Measurements from ENCODE around the gene SCRN2. TPM values are rescaled to one million over a fixed set of nuclear protein-coding genes. Genes with fewer than 3 reads are reported as not detected.
A peak's percentile ranks its signal among the peaks of the same experiment; 100 is the strongest.

SCRN2 gene
- polyA plus RNA-seq, 1 donor, result 109 TPM

DNA sequence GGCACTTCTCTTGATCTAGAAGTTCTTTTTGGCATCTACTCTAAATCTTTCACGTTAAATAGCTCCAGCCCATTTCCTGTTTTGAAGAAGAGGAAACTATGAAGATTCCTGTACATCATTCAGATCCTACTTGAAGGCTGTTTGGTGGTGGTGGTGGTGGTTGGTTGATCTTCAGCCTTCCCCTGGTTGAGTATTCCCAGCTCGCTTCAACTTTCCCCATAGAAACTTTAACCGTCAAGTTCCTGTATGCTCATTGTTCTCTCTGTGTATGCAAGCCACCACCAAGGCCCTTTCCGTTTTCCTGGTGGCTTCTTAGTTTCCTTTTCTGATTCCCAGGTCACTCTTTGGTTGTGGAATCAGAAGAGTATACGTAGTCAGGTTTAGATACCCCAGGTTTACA is 6.3 kb downstream of the SCRN2 start:
- Histone ChIP-seq H3K27ac (ENCODE audit: low read length) (no peak overlapping the region), H3K36me3 (ENCODE audit: control insufficient read depth, insufficient read depth, low read length) (peaks cover 40% of the 10 kb centered on the region), H3K27me3 (ENCODE audit: control insufficient read depth, insufficient read depth, low read length) (no peaks in the 10 kb centered on the region), H3K9me3 (ENCODE audit: control insufficient read depth, low read depth, low read length) (no peaks in the 10 kb centered on the region), H3K4me1 (ENCODE audit: control insufficient read depth, insufficient read depth, low read length) (peaks cover 42% of the 10 kb centered on the region), H3K4me3 (ENCODE audit: low read length) (no peak overlapping the region)
- no peak for DNase-seq
- 80% methylated on average over 1 of the region's 5 CpGs for WGBS (ENCODE audit: insufficient coverage, low lambda C conversion rate)

- Histone ChIP-seq H3K27me3 (ENCODE audit: control insufficient read depth, insufficient read depth, low read length) (no peaks in the 10 kb centered on the region), H3K9me3 (ENCODE audit: control insufficient read depth, low read depth, low read length) (no peaks in the 10 kb centered on the region), H3K27ac (ENCODE audit: low read length) (no peak overlapping the region), H3K36me3 (ENCODE audit: control insufficient read depth, insufficient read depth, low read length) (peaks cover 34% of the 10 kb centered on the region), H3K4me3 (ENCODE audit: low read length) (peak overlapping the region; percentile 79), H3K4me1 (ENCODE audit: control insufficient read depth, insufficient read depth, low read length) (peaks cover 18% of the 10 kb centered on the region)
- no CpG with 5 or more reads among the region's 7 CpGs for WGBS (ENCODE audit: insufficient coverage, low lambda C conversion rate)
- DNase-seq, result no peak
These were observed 9.1 kb downstream of the SCRN2 start for GRCh38 chr17:47831934-47832327.

DNA sequence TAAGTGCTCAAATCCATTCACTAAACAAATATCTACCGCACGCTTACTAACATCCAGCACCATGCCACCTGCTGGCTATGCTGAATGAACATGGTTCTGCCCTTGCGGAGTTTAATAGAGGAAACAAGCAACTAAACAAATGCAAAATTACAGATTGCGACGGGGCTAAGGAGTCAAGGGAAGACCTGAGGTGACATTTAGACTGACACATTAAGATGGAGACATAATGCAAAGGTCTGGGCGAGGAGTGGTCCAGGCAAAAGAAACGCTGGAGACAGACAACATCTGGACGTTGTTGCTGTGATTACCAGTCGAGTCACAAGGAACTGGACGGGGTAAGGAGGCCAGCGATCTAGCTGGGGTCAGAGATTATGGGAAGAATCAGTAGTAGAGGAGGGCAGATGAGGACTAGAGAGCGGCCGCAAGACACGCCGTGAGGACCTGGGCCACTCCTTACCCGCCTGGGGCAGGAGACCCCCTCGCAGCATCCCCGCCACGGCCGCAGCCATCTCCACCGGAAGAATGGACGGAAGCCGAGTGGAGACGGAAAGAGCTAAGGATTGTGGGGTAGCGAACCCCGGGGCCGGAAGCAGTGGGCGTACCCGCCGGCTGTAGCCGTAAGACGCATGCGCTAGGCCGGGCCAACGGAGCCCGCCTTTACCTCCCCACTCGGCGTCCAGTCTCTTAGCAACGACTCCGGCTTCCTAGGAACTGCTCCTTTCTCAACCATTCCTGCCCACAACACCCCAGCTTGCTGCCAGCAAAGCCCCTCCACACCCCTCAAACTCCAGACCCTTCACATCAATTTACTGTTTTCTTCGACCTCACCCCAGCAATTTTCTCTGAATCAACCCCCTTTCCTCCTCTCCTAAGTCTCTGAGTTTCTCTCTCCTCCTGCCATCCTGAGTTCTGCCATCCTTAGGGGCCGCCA is 9.8 kb downstream of the SCRN2 start, which contains the start of the genes LRRC46 and MRPL10:
Gene LRRC46, plus strand, starts transcription at position 668 of the 931 bp plus-strand sequence. CDS start 320 bp downstream, outside the sequence.
Gene MRPL10, minus strand, starts transcription at position 539 of the 931 bp plus-strand sequence. Its CDS starts 30 bp downstream, at position 509.
- H3K4me3 ChIP-seq (ENCODE audit: low read length), result peak within 1 kb of the TSS; percentile 79
- no peaks in the 10 kb centered on the region for H3K9me3 ChIP-seq (ENCODE audit: control insufficient read depth, low read depth, low read length)
- DNase-seq, result peak; percentile 94 to 95
- peak within 1 kb of the TSS; percentile 67 for H3K27ac ChIP-seq (ENCODE audit: low read length)
- H3K27me3 ChIP-seq (ENCODE audit: control insufficient read depth, insufficient read depth, low read length), result no peaks in the 10 kb centered on the region
- peaks cover 18% of the 10 kb centered on the region for H3K4me1 ChIP-seq (ENCODE audit: control insufficient read depth, insufficient read depth, low read length)
- WGBS (ENCODE audit: insufficient coverage, low lambda C conversion rate), result 0% methylated on average over 6 of the region's 42 CpGs
- peaks cover 34% of the 10 kb centered on the region for H3K36me3 ChIP-seq (ENCODE audit: control insufficient read depth, insufficient read depth, low read length)

DNA sequence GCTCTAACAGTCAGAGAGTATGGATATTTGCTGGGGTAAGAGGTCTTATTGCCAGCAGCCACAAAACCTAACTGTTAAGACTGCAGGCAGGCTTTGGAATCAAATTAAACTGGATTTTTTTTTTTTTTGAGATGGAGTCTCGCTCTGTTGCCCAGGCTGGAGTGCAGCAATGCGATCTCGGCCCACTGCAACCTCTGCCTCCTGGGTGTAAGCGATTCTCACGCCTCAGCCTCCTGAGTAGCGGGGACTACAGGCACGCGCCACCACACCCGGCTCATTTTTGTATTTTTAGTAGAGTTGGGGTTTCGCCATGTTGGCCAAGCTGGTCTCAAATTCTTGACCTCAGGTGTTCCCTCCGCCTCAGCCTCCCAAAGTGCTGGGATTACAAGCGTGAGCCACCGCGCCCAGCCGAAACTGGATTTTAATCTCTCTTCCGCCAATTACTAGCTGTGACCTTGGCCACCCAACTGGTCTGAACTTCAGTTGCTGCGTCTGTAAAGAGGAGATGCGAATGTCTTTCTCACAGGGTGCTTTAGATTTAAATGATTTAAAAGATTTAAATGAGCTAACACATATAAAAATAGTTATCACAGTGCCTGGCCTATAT is 10.6 kb downstream of the SCRN2 start:
- no peaks in the 10 kb centered on the region for H3K9me3 ChIP-seq (ENCODE audit: control insufficient read depth, low read depth, low read length)
- H3K36me3 ChIP-seq (ENCODE audit: control insufficient read depth, insufficient read depth, low read length), result peaks cover 30% of the 10 kb centered on the region

GRCh38 chr17:47829870-47830269 is 11.2 kb downstream of the SCRN2 start:
- DNase-seq, result no peak
- no CpG with 5 or more reads among the region's 3 CpGs for WGBS (ENCODE audit: insufficient coverage, low lambda C conversion rate)
- H3K27ac ChIP-seq (ENCODE audit: low read length), result no peak overlapping the region
- H3K4me3 ChIP-seq (ENCODE audit: low read length), result no peak overlapping the region
- H3K4me1 ChIP-seq (ENCODE audit: control insufficient read depth, insufficient read depth, low read length), result peaks cover 18% of the 10 kb centered on the region
- peaks cover 28% of the 10 kb centered on the region for H3K36me3 ChIP-seq (ENCODE audit: control insufficient read depth, insufficient read depth, low read length)
- H3K27me3 ChIP-seq (ENCODE audit: control insufficient read depth, insufficient read depth, low read length), result no peaks in the 10 kb centered on the region
- no peaks in the 10 kb centered on the region for H3K9me3 ChIP-seq (ENCODE audit: control insufficient read depth, low read depth, low read length)

More for the DNA sequence above, 10.6 kb downstream of the SCRN2 start:
- Histone ChIP-seq H3K4me1 (ENCODE audit: control insufficient read depth, insufficient read depth, low read length) (peaks cover 18% of the 10 kb centered on the region), H3K27me3 (ENCODE audit: control insufficient read depth, insufficient read depth, low read length) (no peaks in the 10 kb centered on the region), H3K4me3 (ENCODE audit: low read length) (peak overlapping the region; percentile 79), H3K27ac (ENCODE audit: low read length) (peak overlapping the region; percentile 67)
- 0% methylated on average over 2 of the region's 18 CpGs for WGBS (ENCODE audit: insufficient coverage, low lambda C conversion rate)
- DNase-seq, result no peak

DNA sequence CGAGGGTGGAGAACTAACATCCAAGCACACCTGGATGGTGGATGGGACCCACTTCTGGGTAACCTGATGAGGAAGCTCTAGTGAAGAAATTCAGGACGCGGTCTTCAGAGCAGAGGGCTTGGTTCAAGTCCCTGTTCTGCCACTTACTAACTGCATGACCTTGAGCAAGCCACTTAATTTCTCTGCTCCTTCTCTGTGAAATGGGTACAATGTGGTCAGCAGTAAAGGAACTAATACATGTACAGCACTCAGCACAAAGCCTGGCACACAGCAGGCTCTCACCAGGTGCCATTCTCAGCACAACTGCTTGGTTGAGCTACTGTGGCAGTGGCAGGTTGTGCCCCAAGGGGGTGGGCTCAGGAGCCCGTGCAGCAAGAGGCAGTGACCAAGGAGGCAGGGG is 17.6 kb downstream of the SCRN2 start:
- H3K36me3 ChIP-seq (ENCODE audit: control insufficient read depth, insufficient read depth, low read length), result peaks cover 49% of the 10 kb centered on the region
- H3K27ac ChIP-seq (ENCODE audit: low read length), result no peak overlapping the region
- H3K9me3 ChIP-seq (ENCODE audit: control insufficient read depth, low read depth, low read length), result no peaks in the 10 kb centered on the region
- 100% methylated on average over 1 of the region's 4 CpGs for WGBS (ENCODE audit: insufficient coverage, low lambda C conversion rate)
- H3K4me3 ChIP-seq (ENCODE audit: low read length), result no peak overlapping the region
- no peaks in the 10 kb centered on the region for H3K27me3 ChIP-seq (ENCODE audit: control insufficient read depth, insufficient read depth, low read length)
- peaks cover 24% of the 10 kb centered on the region for H3K4me1 ChIP-seq (ENCODE audit: control insufficient read depth, insufficient read depth, low read length)
- no peak for DNase-seq

GRCh38 chr17:47822785-47823184 is 18.3 kb downstream of the SCRN2 start:
- no CpG with 5 or more reads among the region's 4 CpGs for WGBS (ENCODE audit: insufficient coverage, low lambda C conversion rate)
- Histone ChIP-seq H3K4me1 (ENCODE audit: control insufficient read depth, insufficient read depth, low read length) (peaks cover 24% of the 10 kb centered on the region), H3K27ac (ENCODE audit: low read length) (no peak overlapping the region), H3K9me3 (ENCODE audit: control insufficient read depth, low read depth, low read length) (no peaks in the 10 kb centered on the region), H3K27me3 (ENCODE audit: control insufficient read depth, insufficient read depth, low read length) (no peaks in the 10 kb centered on the region), H3K4me3 (ENCODE audit: low read length) (no peak overlapping the region), H3K36me3 (ENCODE audit: control insufficient read depth, insufficient read depth, low read length) (peaks cover 51% of the 10 kb centered on the region)
- DNase-seq, result no peak

DNA sequence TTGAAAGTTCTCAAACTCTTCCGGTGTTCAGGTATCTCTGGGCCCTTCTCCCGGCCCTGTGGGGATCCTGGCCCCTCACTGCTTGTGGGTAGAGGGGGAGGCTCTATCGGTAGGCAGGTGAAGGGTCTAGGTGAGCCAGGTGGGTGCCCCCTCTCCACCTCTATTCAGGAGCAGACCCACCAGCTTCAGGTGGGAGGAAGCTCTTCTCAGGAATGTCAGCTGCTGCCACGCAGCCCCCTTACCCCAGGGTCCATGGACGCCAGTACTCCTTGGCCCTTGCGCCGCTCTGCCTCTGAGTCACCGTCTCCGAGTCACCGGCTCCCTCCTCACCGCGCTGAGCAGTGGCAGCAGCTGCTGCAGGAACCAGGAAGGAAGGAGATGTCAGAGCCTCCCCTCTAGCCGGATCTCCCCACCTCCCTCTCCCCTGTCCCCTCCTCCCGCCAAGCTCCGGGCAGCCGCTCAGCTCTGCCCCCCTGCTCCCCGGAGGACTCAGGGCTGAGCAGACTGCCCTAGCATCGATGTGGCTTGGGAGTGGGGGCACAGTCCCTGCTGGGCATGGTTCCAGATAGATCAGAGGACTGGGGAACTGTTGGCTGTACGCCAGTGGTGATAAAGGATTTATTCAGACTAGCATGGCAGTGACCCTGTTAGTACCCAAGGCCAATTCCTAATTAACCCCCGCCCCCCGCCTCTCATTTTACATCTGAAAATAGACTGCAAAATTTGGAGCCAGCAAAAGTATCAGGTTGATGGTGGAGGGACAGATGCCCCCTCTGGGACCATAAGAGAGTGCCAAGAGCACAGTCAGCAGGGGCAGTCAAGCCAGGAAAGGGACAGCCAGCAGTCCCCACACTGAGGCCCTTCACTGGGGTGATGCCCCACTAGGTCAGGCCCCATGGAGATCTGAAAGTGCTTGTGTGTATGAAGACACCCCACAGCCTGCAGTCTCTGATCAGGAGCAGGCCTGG is 19.4 kb downstream of the SCRN2 start, which contains the start of gene OSBPL7:
Gene OSBPL7, minus strand, starts transcription at position 371 of the 968 bp plus-strand sequence. CDS start 1,516 bp downstream, outside the sequence.
- Histone ChIP-seq H3K27ac (ENCODE audit: low read length) (peak within 1 kb of the TSS; percentile 32), H3K27me3 (ENCODE audit: control insufficient read depth, insufficient read depth, low read length) (no peaks in the 10 kb centered on the region), H3K4me3 (ENCODE audit: low read length) (peak within 1 kb of the TSS; percentile 81), H3K36me3 (ENCODE audit: control insufficient read depth, insufficient read depth, low read length) (peaks cover 52% of the 10 kb centered on the region), H3K4me1 (ENCODE audit: control insufficient read depth, insufficient read depth, low read length) (peaks cover 24% of the 10 kb centered on the region), H3K9me3 (ENCODE audit: control insufficient read depth, low read depth, low read length) (no peaks in the 10 kb centered on the region)
- no CpG with 5 or more reads among the region's 21 CpGs for WGBS (ENCODE audit: insufficient coverage, low lambda C conversion rate)
- DNase-seq, result peak; percentile 82 to 90

DNA sequence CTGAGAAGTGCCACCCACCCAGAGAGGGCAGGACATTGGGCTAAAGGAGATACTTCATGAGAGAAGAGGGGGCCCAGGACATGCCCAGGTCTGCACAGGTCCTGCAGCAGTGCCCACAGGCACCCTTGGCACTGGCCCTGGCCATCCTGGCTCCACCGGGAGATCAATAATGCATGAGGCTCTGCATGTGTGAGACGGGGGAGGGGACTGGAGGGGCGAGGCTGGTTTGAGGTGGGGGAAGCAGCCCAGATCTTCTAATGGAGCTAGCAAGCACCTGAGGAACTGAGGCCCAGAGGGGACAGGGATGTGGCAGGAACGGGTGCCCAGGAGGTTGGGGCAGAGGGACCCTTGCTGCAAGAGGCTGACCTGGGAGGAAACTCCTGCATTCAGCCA is 20.0 kb downstream of the SCRN2 start:
- peak in 1 of 2 donors; percentile 22 for DNase-seq
- Histone ChIP-seq H3K4me1 (ENCODE audit: control insufficient read depth, insufficient read depth, low read length) (peaks cover 24% of the 10 kb centered on the region), H3K27ac (ENCODE audit: low read length) (peak overlapping the region; percentile 32), H3K36me3 (ENCODE audit: control insufficient read depth, insufficient read depth, low read length) (peaks cover 52% of the 10 kb centered on the region), H3K4me3 (ENCODE audit: low read length) (peak overlapping the region; percentile 81), H3K9me3 (ENCODE audit: control insufficient read depth, low read depth, low read length) (no peaks in the 10 kb centered on the region), H3K27me3 (ENCODE audit: control insufficient read depth, insufficient read depth, low read length) (no peaks in the 10 kb centered on the region)
- WGBS (ENCODE audit: insufficient coverage, low lambda C conversion rate), result no CpG with 5 or more reads among the region's 4 CpGs
